Endodermal cell (in vitro differentiated cells): Measurements from ENCODE around the gene ZSCAN31. TPM values are rescaled to one million over a fixed set of nuclear protein-coding genes. Genes with fewer than 3 reads are reported as not detected.
"Not testable (repeated sequence)": the region's sequence is repeated elsewhere in the genome, so short reads cannot be mapped to it uniquely, and the experiment has no call there.

ENCODE experiments used
- DNase-seq: peaks from one replicate; pipeline ENCODE4 v3.0.0-alpha.2; 2017
- H3K27ac ChIP-seq: 2 replicates; pipeline ENCODE4 v1.5.1; 2013; ENCODE audit warnings: mild to moderate bottlenecking, low read depth, low read length, moderate library complexity
- H3K27me3 ChIP-seq: 2 replicates; pipeline ENCODE4 v1.6.1; 2013; ENCODE audit warnings: mild to moderate bottlenecking, low read length, moderate library complexity; ENCODE audit not compliant: insufficient read depth, control insufficient read depth, poor library complexity, severe bottlenecking
- H3K36me3 ChIP-seq: 2 replicates; pipeline ENCODE4 v1.7.0; 2013; ENCODE audit warnings: mild to moderate bottlenecking, low read length, moderate library complexity; ENCODE audit not compliant: control insufficient read depth, insufficient read depth
- H3K4me1 ChIP-seq: one replicate; pipeline ENCODE4 v1.7.0; 2013; ENCODE audit warnings: low read length; ENCODE audit not compliant: control insufficient read depth, insufficient read depth
- H3K4me3 ChIP-seq: 2 replicates; pipeline ENCODE4 v1.5.1; 2013; ENCODE audit warnings: mild to moderate bottlenecking, low read length, moderate library complexity
- H3K9ac ChIP-seq: 2 replicates; pipeline ENCODE4 v1.6.1; 2013; ENCODE audit warnings: mild to moderate bottlenecking, low read length, moderate library complexity; ENCODE audit not compliant: poor library complexity, severe bottlenecking; ENCODE audit errors: extremely low read depth
- H3K9me3 ChIP-seq: 2 replicates; pipeline ENCODE4 v1.6.1; 2013; ENCODE audit warnings: mild to moderate bottlenecking, low read length, moderate library complexity; ENCODE audit not compliant: control insufficient read depth
- H3K27ac Mint-ChIP-seq: 2 replicates; pipeline ENCODE4 v1.8.0; 2020; ENCODE audit warnings: mixed read lengths
- H3K27me3 Mint-ChIP-seq: 2 replicates; pipeline ENCODE4 v1.8.0; 2021; ENCODE audit warnings: mild to moderate bottlenecking, mixed read lengths; ENCODE audit not compliant: insufficient read depth
- H3K36me3 Mint-ChIP-seq: 2 replicates; pipeline ENCODE4 v1.8.0; 2020; ENCODE audit warnings: low read depth, mixed read lengths
- H3K4me1 Mint-ChIP-seq: 2 replicates; pipeline ENCODE4 v1.8.0; 2020; ENCODE audit warnings: mixed read lengths
- H3K4me3 Mint-ChIP-seq: 2 replicates; pipeline ENCODE4 v1.8.0; 2020; ENCODE audit warnings: mild to moderate bottlenecking, moderate library complexity, mixed read lengths
- H3K9me3 Mint-ChIP-seq: 2 replicates; pipeline ENCODE4 v1.8.0; 2020; ENCODE audit warnings: mild to moderate bottlenecking, mixed read lengths
- WGBS, 2 experiments: methylation state at CpG; one replicate each; pipeline versions ENCODE4 v1.1.5 to v1.1.7; 2013; ENCODE audit warnings: missing lambda C conversion rate in 2 of 2, mixed read lengths in 1 of 2; ENCODE audit not compliant: insufficient coverage in 1 of 2, insufficient read length in 1 of 2; 5-methylcytosine and 5-hydroxymethylcytosine counted together
- total RNA-seq, 2 donors: library from RNA; stranded (reverse); fragmentation: NEBNext Ultra II Directional in 1 of 2; extraction: Animal tissue kit (Norgen Biotek cat#: 25700) in 1 of 2; gene quantifications; 2 replicates in 1 of 2; 3 replicates in 1 of 2; pipeline ENCODE4 v1.2.1, GENCODE V29; 2021
- TF ChIP-seq, protein P1 (sequence below): fragments of 200-600 bp; sonication (generic); conservative IDR thresholded peaks from 2 replicates; pipeline ENCODE4 v1.5.0; 2021; ENCODE audit warnings: antibody characterized with exemption, mild to moderate bottlenecking

The ZSCAN31 gene
- total RNA-seq, 2 donors from 2014 or later: 1.7 to 4.7 TPM

DNA sequence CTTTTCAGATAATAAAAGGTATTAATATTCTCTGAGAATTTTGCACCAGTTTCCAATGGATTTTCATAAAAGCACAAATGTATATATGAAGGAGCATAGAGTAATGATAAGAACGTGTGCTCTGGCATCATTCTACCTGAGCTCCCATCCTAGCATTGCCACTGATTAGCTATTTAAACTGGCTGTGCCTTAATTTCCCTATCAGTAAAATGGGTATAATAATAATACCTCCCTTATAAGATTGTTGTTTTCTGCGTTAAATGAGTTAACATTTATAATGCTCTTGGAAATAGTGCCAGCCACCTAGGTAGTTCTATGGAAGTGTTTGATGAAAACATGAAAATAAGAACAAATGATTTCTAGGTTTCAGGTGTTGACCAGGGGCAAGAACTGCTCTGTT, 25.0 kb upstream of the ZSCAN31 start:
- Histone ChIP-seq H3K9me3 (peaks cover 4% of the 10 kb centered on the region), H3K27ac (no peak overlapping the region), H3K4me1 (peaks cover 3% of the 10 kb centered on the region), H3K9ac (no peak overlapping the region), H3K27me3 (no peaks in the 10 kb centered on the region), H3K4me3 (no peak overlapping the region), H3K36me3 (peaks cover 35% of the 10 kb centered on the region)
- no peak for DNase-seq
- H3K36me3 Mint-ChIP-seq: peaks cover 55% of the 10 kb centered on the region
- H3K9me3 Mint-ChIP-seq: no peaks in the 10 kb centered on the region
- H3K4me1 Mint-ChIP-seq: peaks cover 12% of the 10 kb centered on the region
- no peak overlapping the region for H3K4me3 Mint-ChIP-seq
- no peaks in the 10 kb centered on the region for H3K27me3 Mint-ChIP-seq
- TF ChIP-seq, protein P1, sequence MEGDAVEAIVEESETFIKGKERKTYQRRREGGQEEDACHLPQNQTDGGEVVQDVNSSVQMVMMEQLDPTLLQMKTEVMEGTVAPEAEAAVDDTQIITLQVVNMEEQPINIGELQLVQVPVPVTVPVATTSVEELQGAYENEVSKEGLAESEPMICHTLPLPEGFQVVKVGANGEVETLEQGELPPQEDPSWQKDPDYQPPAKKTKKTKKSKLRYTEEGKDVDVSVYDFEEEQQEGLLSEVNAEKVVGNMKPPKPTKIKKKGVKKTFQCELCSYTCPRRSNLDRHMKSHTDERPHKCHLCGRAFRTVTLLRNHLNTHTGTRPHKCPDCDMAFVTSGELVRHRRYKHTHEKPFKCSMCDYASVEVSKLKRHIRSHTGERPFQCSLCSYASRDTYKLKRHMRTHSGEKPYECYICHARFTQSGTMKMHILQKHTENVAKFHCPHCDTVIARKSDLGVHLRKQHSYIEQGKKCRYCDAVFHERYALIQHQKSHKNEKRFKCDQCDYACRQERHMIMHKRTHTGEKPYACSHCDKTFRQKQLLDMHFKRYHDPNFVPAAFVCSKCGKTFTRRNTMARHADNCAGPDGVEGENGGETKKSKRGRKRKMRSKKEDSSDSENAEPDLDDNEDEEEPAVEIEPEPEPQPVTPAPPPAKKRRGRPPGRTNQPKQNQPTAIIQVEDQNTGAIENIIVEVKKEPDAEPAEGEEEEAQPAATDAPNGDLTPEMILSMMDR: no peak
- WGBS, 2 experiments: 88% methylated on average over 2 of the region's 2 CpGs; no CpG with 5 or more reads in 1 of the 2 experiments
- no peak overlapping the region for H3K27ac Mint-ChIP-seq

DNA sequence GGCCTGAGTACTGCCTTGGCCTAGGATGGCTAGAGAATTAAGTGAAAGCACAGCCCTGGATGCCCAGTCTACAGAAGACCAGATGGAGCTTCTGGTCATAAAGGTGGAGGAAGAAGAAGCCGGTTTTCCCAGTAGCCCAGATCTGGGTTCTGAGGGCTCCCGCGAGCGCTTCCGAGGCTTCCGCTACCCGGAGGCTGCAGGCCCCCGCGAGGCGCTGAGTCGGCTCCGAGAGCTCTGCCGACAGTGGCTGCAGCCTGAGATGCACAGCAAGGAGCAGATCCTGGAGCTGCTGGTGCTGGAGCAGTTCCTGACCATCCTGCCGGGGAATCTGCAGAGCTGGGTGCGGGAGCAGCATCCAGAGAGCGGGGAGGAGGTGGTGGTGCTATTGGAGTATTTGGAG, 23.6 kb upstream of the ZSCAN31 start:
- not testable (repeated sequence) for H3K27me3 Mint-ChIP-seq, H3K27ac Mint-ChIP-seq, H3K9me3 Mint-ChIP-seq, DNase-seq, H3K9me3 ChIP-seq, H3K4me3 Mint-ChIP-seq, H3K4me3 ChIP-seq, H3K27me3 ChIP-seq, H3K4me1 ChIP-seq, H3K27ac ChIP-seq, H3K9ac ChIP-seq
- H3K36me3 ChIP-seq: peaks cover 24% of the 10 kb centered on the region
- Mint-ChIP-seq H3K4me1 (peaks cover 18% of the 10 kb centered on the region), H3K36me3 (peaks cover 42% of the 10 kb centered on the region)
- 97 to 100% methylated on average over 2 to 13 of the region's 16 CpGs for WGBS, 2 experiments

DNA sequence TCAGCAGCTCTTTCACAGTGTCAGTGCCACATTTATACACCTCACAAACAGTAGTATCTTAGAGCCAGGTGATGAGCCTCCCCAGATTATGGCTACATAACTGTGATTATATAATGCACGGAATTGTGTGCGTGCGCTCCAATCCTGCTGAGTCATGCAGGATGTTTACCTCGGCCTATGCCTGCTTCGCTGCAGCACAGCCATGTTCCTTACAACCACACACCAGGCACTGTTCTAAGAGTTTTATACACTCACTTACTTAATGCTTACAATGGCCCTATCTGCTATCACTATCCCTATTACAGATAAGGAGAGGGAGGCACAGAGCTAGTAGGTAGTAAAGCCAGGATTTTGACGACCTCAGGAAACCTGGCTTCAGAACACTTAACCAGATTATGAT, 21.1 kb upstream of the ZSCAN31 start:
- H3K27ac ChIP-seq: no peak overlapping the region
- peaks cover 22% of the 10 kb centered on the region for H3K9me3 ChIP-seq
- H3K4me1 ChIP-seq: peaks cover 3% of the 10 kb centered on the region
- Mint-ChIP-seq H3K4me3 (no peak overlapping the region), H3K9me3 (peaks cover 4% of the 10 kb centered on the region), H3K36me3 (peaks cover 34% of the 10 kb centered on the region), H3K27ac (peak overlapping the region; percentile 78), H3K27me3 (no peaks in the 10 kb centered on the region), H3K4me1 (peaks cover 18% of the 10 kb centered on the region)
- TF ChIP-seq, protein P1: no peak
- no peak overlapping the region for H3K9ac ChIP-seq
- WGBS, 2 experiments: 88 to 94% methylated on average over 3 to 6 of the region's 6 CpGs
- peaks cover 26% of the 10 kb centered on the region for H3K36me3 ChIP-seq
- no peaks in the 10 kb centered on the region for H3K27me3 ChIP-seq
- DNase-seq: peak; percentile 48
- peak overlapping the region; percentile 70 for H3K4me3 ChIP-seq

DNA sequence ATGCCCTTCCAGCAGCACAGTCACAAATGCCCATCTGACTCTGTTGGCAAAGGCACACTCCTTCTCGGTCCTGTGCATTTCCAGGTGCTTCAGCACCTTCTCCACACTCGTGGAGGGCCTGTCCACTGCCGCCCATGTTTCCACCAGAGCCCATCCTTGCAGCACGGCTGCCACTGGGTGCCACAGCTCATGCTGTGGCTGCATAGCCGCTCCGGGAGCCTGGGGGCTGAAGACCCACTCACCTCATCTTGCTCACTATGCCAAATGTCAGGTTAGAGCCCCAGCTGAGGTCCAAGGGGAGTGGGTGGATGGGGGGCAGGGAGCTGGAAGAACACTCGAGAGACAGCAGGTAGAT, 20.7 kb upstream of the ZSCAN31 start:
- H3K27ac Mint-ChIP-seq: peak overlapping the region; percentile 78
- peaks cover 30% of the 10 kb centered on the region for H3K36me3 Mint-ChIP-seq
- no peaks in the 10 kb centered on the region for H3K27me3 Mint-ChIP-seq
- DNase-seq: no peak
- Histone ChIP-seq H3K9me3 (peaks cover 22% of the 10 kb centered on the region), H3K27ac (no peak overlapping the region), H3K4me3 (peak overlapping the region; percentile 70), H3K4me1 (peaks cover 3% of the 10 kb centered on the region), H3K36me3 (peaks cover 22% of the 10 kb centered on the region), H3K9ac (no peak overlapping the region), H3K27me3 (no peaks in the 10 kb centered on the region)
- TF ChIP-seq, protein P1: no peak
- peaks cover 4% of the 10 kb centered on the region for H3K9me3 Mint-ChIP-seq
- peaks cover 18% of the 10 kb centered on the region for H3K4me1 Mint-ChIP-seq
- no peak overlapping the region for H3K4me3 Mint-ChIP-seq
- 91 to 97% methylated on average over 5 to 7 of the region's 7 CpGs for WGBS, 2 experiments
